Cerebellar cortex (tissue), 1 donor: ENCODE measurements around the gene ADGRV1.

Experiments
- DNase-seq: peaks from one replicate; pipeline ENCODE4 v3.0.0-alpha.2; 2015; ENCODE audit warnings: low spot score

The ADGRV1 gene

GRCh38 chr5:91135475-91136248, 577.1 kb downstream of the ADGRV1 start:
- DNase-seq = no peak

- no peak for DNase-seq
Observed at GRCh38 chr5:91136271-91136670, 577.7 kb downstream of the ADGRV1 start.

- DNase-seq = no peak
Observed at GRCh38 chr5:91137647-91138046, 579.0 kb downstream of the ADGRV1 start.

- DNase-seq = no peak
Observed at GRCh38 chr5:91139572-91140200, 581.1 kb downstream of the ADGRV1 start.

- DNase-seq = no peak
Observed at GRCh38 chr5:91140657-91141056, 582.1 kb downstream of the ADGRV1 start.

- no peak for DNase-seq
Observed at GRCh38 chr5:91141642-91142041, 583.0 kb downstream of the ADGRV1 start.

- DNase-seq = no peak
Observed at GRCh38 chr5:91142386-91142785, 583.8 kb downstream of the ADGRV1 start.

GRCh38 chr5:91142819-91143218, 584.2 kb downstream of the ADGRV1 start:
- peak; percentile 8 for DNase-seq

GRCh38 chr5:91143840-91144239, 585.2 kb downstream of the ADGRV1 start:
- no peak for DNase-seq

GRCh38 chr5:91144491-91145332, 586.1 kb downstream of the ADGRV1 start:
- peak; percentile 6 for DNase-seq

- DNase-seq = peak; percentile 26
Observed at GRCh38 chr5:91145333-91145620, 586.7 kb downstream of the ADGRV1 start.

- no peak for DNase-seq
Observed at GRCh38 chr5:91146230-91146629, 587.6 kb downstream of the ADGRV1 start.

- no peak for DNase-seq
Observed at GRCh38 chr5:91146905-91147600, 588.5 kb downstream of the ADGRV1 start.

- no peak for DNase-seq
Observed at GRCh38 chr5:91150234-91150633, 591.6 kb downstream of the ADGRV1 start.

GRCh38 chr5:91150636-91151035, 592.0 kb downstream of the ADGRV1 start:
- no peak for DNase-seq

- no peak for DNase-seq
Observed at GRCh38 chr5:91151947-91152346, 593.4 kb downstream of the ADGRV1 start.

- DNase-seq = no peak
Observed at GRCh38 chr5:91154338-91154737, 595.7 kb downstream of the ADGRV1 start.

GRCh38 chr5:91155274-91155673, 596.7 kb downstream of the ADGRV1 start:
- DNase-seq = no peak

- no peak for DNase-seq
Observed at GRCh38 chr5:91156242-91156641, 597.6 kb downstream of the ADGRV1 start.

- no peak for DNase-seq
Observed at GRCh38 chr5:91158011-91158410, 599.4 kb downstream of the ADGRV1 start.

- DNase-seq = no peak
Observed at GRCh38 chr5:91159647-91160046, 601.0 kb downstream of the ADGRV1 start.

- no peak for DNase-seq
Observed at GRCh38 chr5:91160714-91161285, 602.2 kb downstream of the ADGRV1 start.
